ENCODE measurements around the gene PCSK5. TPM values are rescaled to one million over a fixed set of nuclear protein-coding genes. Genes with fewer than 3 reads are reported as not detected.

The PCSK5 gene
- total RNA-seq, 5 donors from 2014 or later (not counting 1 experiment from before 2014, with no cell fraction given) = 9.1 to 24.1 (median 12.7) TPM

GRCh38 chr9:76269789-76270188 lies 379.3 kb downstream of the PCSK5 start:
- no peak for ATAC-seq (replicated peaks in 1 of 4)

GRCh38 chr9:76271755-76272154 lies 381.3 kb downstream of the PCSK5 start:
- no CpG with 5 or more reads among the region's 1 CpG for WGBS (ENCODE audit: insufficient coverage)
- POLR2A ChIA-PET = no interaction called here
- H3K4me3 Mint-ChIP-seq = no peak overlapping the region

More at GRCh38 chr9:76269789-76270188, 379.3 kb downstream of the PCSK5 start:
- no peaks in the 10 kb centered on the region for H3K36me3 ChIP-seq (ENCODE audit: control insufficient read depth in 2 of 2, extremely low read depth in 1 of 2, insufficient read depth in 1 of 2, low read length in 1 of 2)
- H3K4me3 ChIP-seq (ENCODE audit: control insufficient read depth in 1 of 2, extremely low read depth in 1 of 2, low read length in 1 of 2) = no peak overlapping the region
- H3K9me3 ChIP-seq = no peaks in the 10 kb centered on the region
- H3K4me1 ChIP-seq (ENCODE audit: control insufficient read depth in 1 of 2, extremely low read depth in 1 of 2, insufficient read depth in 2 of 2, low read length in 2 of 2) = no peaks in the 10 kb centered on the region
- H3K4me3 Mint-ChIP-seq = no peak overlapping the region
- ChIA-PET POLR2A (no interaction called here), CTCF (no interaction called here)
- WGBS (ENCODE audit: insufficient coverage) = 80% methylated on average over 1 of the region's 2 CpGs
- no peaks in the 10 kb centered on the region for H3K9me3 Mint-ChIP-seq
- H3K27me3 Mint-ChIP-seq = peaks cover 0 to 2% of the 10 kb centered on the region in 2 donors
- no peaks in the 10 kb centered on the region for H3K4me1 Mint-ChIP-seq
- no peak overlapping the region for H3K27ac ChIP-seq (ENCODE audit: low read length)
- no peak for DNase-seq
- H3K36me3 Mint-ChIP-seq = no peaks in the 10 kb centered on the region
- peaks cover 0 to 7% of the 10 kb centered on the region in 2 experiments for H3K27me3 ChIP-seq (replicated peaks in 1 of 2; ENCODE audit: control insufficient read depth in 2 of 2, extremely low read depth in 1 of 2, insufficient read depth in 2 of 2, low read length in 1 of 2)
- H3K27ac Mint-ChIP-seq = no peak overlapping the region

GRCh38 chr9:76289042-76289441 lies 398.6 kb downstream of the PCSK5 start:
- H3K27me3 Mint-ChIP-seq = peaks cover 0 to 3% of the 10 kb centered on the region in 2 donors
- H3K4me3 Mint-ChIP-seq = no peak overlapping the region
- DNase-seq (no peak), ATAC-seq (replicated peaks in 1 of 4) (no peak)
- peaks cover 0 to 8% (median 3%) of the 10 kb centered on the region in 3 donors for H3K4me1 Mint-ChIP-seq
- 96% methylated on average over 5 of the region's 7 CpGs for WGBS (ENCODE audit: insufficient coverage)
- ChIA-PET POLR2A (no interaction called here), CTCF (interaction anchor here in 1 of 2 donors (1.0 kb wide), 1 partner anchor 15 kb away, joined by 3 read pairs; no protein-coding TSS in a partner anchor)
- H3K9me3 ChIP-seq = no peaks in the 10 kb centered on the region
- H3K36me3 Mint-ChIP-seq = no peaks in the 10 kb centered on the region
- H3K4me1 ChIP-seq (ENCODE audit: control insufficient read depth in 1 of 2, extremely low read depth in 1 of 2, insufficient read depth in 2 of 2, low read length in 2 of 2) = no peaks in the 10 kb centered on the region
- H3K4me3 ChIP-seq (ENCODE audit: control insufficient read depth in 1 of 2, extremely low read depth in 1 of 2, low read length in 1 of 2) = no peak overlapping the region
- H3K27ac Mint-ChIP-seq = no peak overlapping the region
- no peaks in the 10 kb centered on the region for H3K9me3 Mint-ChIP-seq
- H3K27me3 ChIP-seq (replicated peaks in 1 of 2; ENCODE audit: control insufficient read depth in 2 of 2, extremely low read depth in 1 of 2, insufficient read depth in 2 of 2, low read length in 1 of 2) = no peaks in the 10 kb centered on the region
- no peaks in the 10 kb centered on the region for H3K36me3 ChIP-seq (ENCODE audit: control insufficient read depth in 2 of 2, extremely low read depth in 1 of 2, insufficient read depth in 1 of 2, low read length in 1 of 2)
- no peak overlapping the region for H3K27ac ChIP-seq (ENCODE audit: low read length)

More at GRCh38 chr9:76271755-76272154, 381.3 kb downstream of the PCSK5 start:
- H3K36me3 ChIP-seq (ENCODE audit: control insufficient read depth in 2 of 2, extremely low read depth in 1 of 2, insufficient read depth in 1 of 2, low read length in 1 of 2) = no peaks in the 10 kb centered on the region
- H3K27ac Mint-ChIP-seq = no peak overlapping the region
- peaks cover 0 to 2% of the 10 kb centered on the region in 2 donors for H3K27me3 Mint-ChIP-seq
- DNase-seq = no peak
- no peaks in the 10 kb centered on the region for H3K4me1 Mint-ChIP-seq
- no peaks in the 10 kb centered on the region for H3K9me3 ChIP-seq
- no peaks in the 10 kb centered on the region for H3K36me3 Mint-ChIP-seq
- H3K9me3 Mint-ChIP-seq = no peaks in the 10 kb centered on the region
- H3K27ac ChIP-seq (ENCODE audit: low read length) = no peak overlapping the region
- H3K27me3 ChIP-seq (replicated peaks in 1 of 2; ENCODE audit: control insufficient read depth in 2 of 2, extremely low read depth in 1 of 2, insufficient read depth in 2 of 2, low read length in 1 of 2) = peaks cover 0 to 7% of the 10 kb centered on the region in 2 experiments
- ATAC-seq (replicated peaks in 1 of 4) = no peak
- no peak overlapping the region for H3K4me3 ChIP-seq (ENCODE audit: control insufficient read depth in 1 of 2, extremely low read depth in 1 of 2, low read length in 1 of 2)
- no peaks in the 10 kb centered on the region for H3K4me1 ChIP-seq (ENCODE audit: control insufficient read depth in 1 of 2, extremely low read depth in 1 of 2, insufficient read depth in 2 of 2, low read length in 2 of 2)
- CTCF ChIA-PET = interaction anchor here in 1 of 2 donors (0.7 kb wide), 1 partner anchor 15 kb away, joined by 4 read pairs; no protein-coding TSS in a partner anchor

GRCh38 chr9:76289703-76290102 lies 399.2 kb downstream of the PCSK5 start:
- H3K4me1 Mint-ChIP-seq = peaks cover 0 to 8% (median 3%) of the 10 kb centered on the region in 3 donors
- no peak for DNase-seq
- no peaks in the 10 kb centered on the region for H3K27me3 ChIP-seq (replicated peaks in 1 of 2; ENCODE audit: control insufficient read depth in 2 of 2, extremely low read depth in 1 of 2, insufficient read depth in 2 of 2, low read length in 1 of 2)

GRCh38 chr9:76290555-76290954 lies 400.1 kb downstream of the PCSK5 start:
- CTCF ChIA-PET = interaction anchor here in 1 of 2 donors (0.6 kb wide), 1 partner anchor 471 kb away, joined by 3 read pairs; no protein-coding TSS in a partner anchor
- Mint-ChIP-seq H3K4me3 (no peak overlapping the region), H3K27ac (no peak overlapping the region), H3K9me3 (no peaks in the 10 kb centered on the region), H3K27me3 (no peaks in the 10 kb centered on the region), H3K36me3 (no peaks in the 10 kb centered on the region), H3K4me1 (peaks cover 0 to 8% (median 3%) of the 10 kb centered on the region in 3 donors)
- Histone ChIP-seq H3K4me1 (ENCODE audit: control insufficient read depth in 1 of 2, extremely low read depth in 1 of 2, insufficient read depth in 2 of 2, low read length in 2 of 2) (no peaks in the 10 kb centered on the region), H3K36me3 (ENCODE audit: control insufficient read depth in 2 of 2, extremely low read depth in 1 of 2, insufficient read depth in 1 of 2, low read length in 1 of 2) (no peaks in the 10 kb centered on the region), H3K9me3 (no peaks in the 10 kb centered on the region), H3K4me3 (ENCODE audit: control insufficient read depth in 1 of 2, extremely low read depth in 1 of 2, low read length in 1 of 2) (no peak overlapping the region), H3K27ac (ENCODE audit: low read length) (no peak overlapping the region), H3K27me3 (replicated peaks in 1 of 2; ENCODE audit: control insufficient read depth in 2 of 2, extremely low read depth in 1 of 2, insufficient read depth in 2 of 2, low read length in 1 of 2) (no peaks in the 10 kb centered on the region)
- 100% methylated on average over 1 of the region's 2 CpGs for WGBS (ENCODE audit: insufficient coverage)
- DNase-seq (no peak), ATAC-seq (replicated peaks in 1 of 4) (no peak)
- POLR2A ChIA-PET = no interaction called here

More at GRCh38 chr9:76289703-76290102, 399.2 kb downstream of the PCSK5 start:
- Mint-ChIP-seq H3K36me3 (no peaks in the 10 kb centered on the region), H3K27ac (no peak overlapping the region), H3K9me3 (no peaks in the 10 kb centered on the region), H3K27me3 (no peaks in the 10 kb centered on the region), H3K4me3 (no peak overlapping the region)
- Histone ChIP-seq H3K4me3 (ENCODE audit: control insufficient read depth in 1 of 2, extremely low read depth in 1 of 2, low read length in 1 of 2) (no peak overlapping the region), H3K36me3 (ENCODE audit: control insufficient read depth in 2 of 2, extremely low read depth in 1 of 2, insufficient read depth in 1 of 2, low read length in 1 of 2) (no peaks in the 10 kb centered on the region), H3K9me3 (no peaks in the 10 kb centered on the region), H3K27ac (ENCODE audit: low read length) (no peak overlapping the region), H3K4me1 (ENCODE audit: control insufficient read depth in 1 of 2, extremely low read depth in 1 of 2, insufficient read depth in 2 of 2, low read length in 2 of 2) (no peaks in the 10 kb centered on the region)
- ChIA-PET POLR2A (no interaction called here), CTCF (interaction anchor here in 1 of 2 donors (1.0 kb wide), 1 partner anchor 14 kb away, joined by 3 read pairs; no protein-coding TSS in a partner anchor)
- ATAC-seq (replicated peaks in 1 of 4) = no peak

- H3K4me3 Mint-ChIP-seq = no peak overlapping the region
- H3K27ac Mint-ChIP-seq = no peak overlapping the region
- WGBS (ENCODE audit: insufficient coverage) = 91% methylated on average over 7 of the region's 7 CpGs
- Histone ChIP-seq H3K4me3 (ENCODE audit: control insufficient read depth in 1 of 2, extremely low read depth in 1 of 2, low read length in 1 of 2) (no peak overlapping the region), H3K36me3 (ENCODE audit: control insufficient read depth in 2 of 2, extremely low read depth in 1 of 2, insufficient read depth in 1 of 2, low read length in 1 of 2) (no peaks in the 10 kb centered on the region), H3K4me1 (ENCODE audit: control insufficient read depth in 1 of 2, extremely low read depth in 1 of 2, insufficient read depth in 2 of 2, low read length in 2 of 2) (no peaks in the 10 kb centered on the region), H3K27me3 (replicated peaks in 1 of 2; ENCODE audit: control insufficient read depth in 2 of 2, extremely low read depth in 1 of 2, insufficient read depth in 2 of 2, low read length in 1 of 2) (peaks cover 0 to 2% of the 10 kb centered on the region in 2 experiments), H3K9me3 (no peaks in the 10 kb centered on the region), H3K27ac (ENCODE audit: low read length) (no peak overlapping the region)
- CTCF ChIA-PET = interaction anchor here (1.0 kb wide), 2 partner anchors 9 to 1023 kb away, joined by 3 to 5 read pairs; no protein-coding TSS in a partner anchor
- H3K36me3 Mint-ChIP-seq = no peaks in the 10 kb centered on the region
- ATAC-seq (replicated peaks in 1 of 4) (no peak), DNase-seq (no peak)
- H3K27me3 Mint-ChIP-seq = no peaks in the 10 kb centered on the region
- POLR2A ChIA-PET = interaction anchor here in 1 of 2 donors (0.6 kb wide), 1 partner anchor 139 kb away, joined by 3 read pairs; no protein-coding TSS in a partner anchor
- peaks cover 0 to 8% (median 3%) of the 10 kb centered on the region in 3 donors for H3K4me1 Mint-ChIP-seq
- H3K9me3 Mint-ChIP-seq = no peaks in the 10 kb centered on the region
Observed at GRCh38 chr9:76292246-76292645, 401.8 kb downstream of the PCSK5 start.
